Activated CD4-positive, alpha-beta T cell treated with anti-CD3 and anti-CD28 coated beads, Interleukin-2, amount 50 U/mL, for 4 hours (primary cell): ENCODE measurements around the gene PRPF8.
"Not testable (repeated sequence)": the region's sequence is repeated elsewhere in the genome, so short reads cannot be mapped to it uniquely, and the experiment has no call there.

ENCODE experiments used
- DNase-seq, 2 experiments: peaks; one replicate each; pipeline ENCODE4 v3.0.0-alpha.2; 2020

The PRPF8 gene

GRCh38 chr17:1688405-1688804, 3.7 kb upstream of the PRPF8 start:
- not testable (repeated sequence) for DNase-seq

- no peak for DNase-seq
Observed at GRCh38 chr17:1686086-1686485, 1.4 kb upstream of the PRPF8 start.

- DNase-seq: no peak
Observed at GRCh38 chr17:1683459-1683858, 1.2 kb downstream of the PRPF8 start.

- DNase-seq: no peak
Observed at GRCh38 chr17:1676401-1676800, 8.3 kb downstream of the PRPF8 start.

GRCh38 chr17:1673041-1673785, 11.5 kb downstream of the PRPF8 start:
- peak in 1 of 2 experiments; percentile 9 for DNase-seq

- not testable (repeated sequence) for DNase-seq
Observed at GRCh38 chr17:1663934-1664333, 20.7 kb downstream of the PRPF8 start.

- DNase-seq: no peak
Observed at GRCh38 chr17:1661045-1661444, 23.6 kb downstream of the PRPF8 start.

- DNase-seq: no peak
Observed at GRCh38 chr17:1658100-1658499, 26.6 kb downstream of the PRPF8 start.

GRCh38 chr17:1653735-1654134, 30.9 kb downstream of the PRPF8 start:
- no peak for DNase-seq

- not testable (repeated sequence) for DNase-seq
Observed at GRCh38 chr17:1652794-1653193, 31.9 kb downstream of the PRPF8 start.

GRCh38 chr17:1651559-1651844, 33.2 kb downstream of the PRPF8 start:
- no peak for DNase-seq

GRCh38 chr17:1650731-1651558, 33.7 kb downstream of the PRPF8 start:
- no peak for DNase-seq

- no peak for DNase-seq
Observed at GRCh38 chr17:1649844-1650501, 34.7 kb downstream of the PRPF8 start, which contains the start of gene RILP. TSS of gene RILP (minus strand) at chr17:1649866. CDS start at chr17:1649804, 62 bp downstream.

GRCh38 chr17:1648963-1649843, 35.5 kb downstream of the PRPF8 start:
- peak; percentile 89 to 90 for DNase-seq

GRCh38 chr17:1648173-1648962, 36.3 kb downstream of the PRPF8 start:
- DNase-seq: no peak

GRCh38 chr17:1647802-1648171, 36.9 kb downstream of the PRPF8 start:
- DNase-seq: no peak

- no peak for DNase-seq
Observed at GRCh38 chr17:1646199-1646875, 38.3 kb downstream of the PRPF8 start.

- DNase-seq: no peak
Observed at GRCh38 chr17:1645207-1646171, 39.2 kb downstream of the PRPF8 start, which contains the start of gene SCARF1. TSS of gene SCARF1 (minus strand) at chr17:1645732. CDS start at chr17:1645697, 35 bp downstream.

- peak; percentile 31 to 37 for DNase-seq
Observed at GRCh38 chr17:1644493-1645206, 40.0 kb downstream of the PRPF8 start.
